NCI-H526 (cell line): ENCODE results near the gene CFB.
A peak's percentile ranks its signal among the peaks of the same experiment; 100 is the strongest.
"Not testable (repeated sequence)": the region's sequence is repeated elsewhere in the genome, so short reads cannot be mapped to it uniquely, and the experiment has no call there.

Experiments used
- DNase-seq, 2 experiments: peaks; one replicate each; lab custom pipeline; 2025; lab: John Stamatoyannopoulos, UW

Gene CFB

GRCh38 chr6:31945507-31946369 is at the start of gene CFB:
CFB (plus strand) TSS chr6:31946095; CDS start chr6:31946222, 127 bp downstream.
- DNase-seq: no peak

GRCh38 chr6:31896493-31896855 is 49.4 kb upstream of the CFB start:
- DNase-seq: no peak

- peak in 1 of 2 experiments; percentile 60 for DNase-seq
Measured at GRCh38 chr6:31896856-31897611, 48.9 kb upstream of the CFB start.

- DNase-seq: peak; percentile 49 to 91
Measured at GRCh38 chr6:31897612-31898382, 48.1 kb upstream of the CFB start, which contains the start of gene EHMT2. EHMT2 (minus strand) TSS chr6:31897698; CDS start chr6:31897677, 21 bp downstream.

- DNase-seq: peak; percentile 50 to 61
Measured at GRCh38 chr6:31898383-31899011, 47.4 kb upstream of the CFB start.

GRCh38 chr6:31899215-31899614 is 46.7 kb upstream of the CFB start:
- no peak for DNase-seq

- DNase-seq: no peak
Measured at GRCh38 chr6:31899882-31900722, 45.8 kb upstream of the CFB start.

- DNase-seq: peak in 1 of 2 experiments; percentile 64
Measured at GRCh38 chr6:31900917-31901414, 44.9 kb upstream of the CFB start.

GRCh38 chr6:31901415-31901952 is 44.4 kb upstream of the CFB start:
- DNase-seq: peak in 1 of 2 experiments; percentile 78

GRCh38 chr6:31901953-31902643 is 43.8 kb upstream of the CFB start, which contains the start of gene ZBTB12:
ZBTB12 (minus strand) TSS chr6:31902086; CDS start chr6:31901305, 781 bp downstream.
- DNase-seq: peak; percentile 80 to 96

- DNase-seq: no peak
Measured at GRCh38 chr6:31903957-31904356, 41.9 kb upstream of the CFB start.

- DNase-seq: no peak
Measured at GRCh38 chr6:31905041-31905440, 40.9 kb upstream of the CFB start.

- DNase-seq: no peak
Measured at GRCh38 chr6:31906122-31906521, 39.8 kb upstream of the CFB start.

- not testable (repeated sequence) for DNase-seq
Measured at GRCh38 chr6:31906727-31907126, 39.2 kb upstream of the CFB start.

- DNase-seq: no peak
Measured at GRCh38 chr6:31907158-31907813, 38.6 kb upstream of the CFB start.

GRCh38 chr6:31908255-31908654 is 37.6 kb upstream of the CFB start:
- DNase-seq: not testable (repeated sequence)

- no peak for DNase-seq
Measured at GRCh38 chr6:31908791-31909190, 37.1 kb upstream of the CFB start.

- DNase-seq: not testable (repeated sequence)
Measured at GRCh38 chr6:31909298-31909697, 36.6 kb upstream of the CFB start.
